Ascending aorta (tissue), 2 donors: Measurements from ENCODE around the gene ZKSCAN1. TPM values are rescaled to one million over a fixed set of nuclear protein-coding genes. Genes with fewer than 3 reads are reported as not detected.

Experiments
- DNase-seq, 2 donors: peaks; one replicate each; pipeline ENCODE4 v3.0.0-alpha.2; 2019; ENCODE audit warnings: low spot score in 2 of 2
- H3K27ac ChIP-seq, 2 donors: fragments of 200-600 bp; sonication (generic); one replicate each; pipeline ENCODE4 v1.5.1; 2016 to 2017; ENCODE audit warnings: mild to moderate bottlenecking in 1 of 2
- H3K27me3 ChIP-seq: fragments of 200-600 bp; sonication (generic); one replicate; pipeline ENCODE4 v1.5.1; 2017
- H3K36me3 ChIP-seq, 2 donors: fragments of 200-600 bp; sonication (generic); one replicate each; pipeline ENCODE4 v1.5.1; 2016
- H3K4me1 ChIP-seq, 2 donors: fragments of 200-600 bp; sonication (generic); one replicate each; pipeline ENCODE4 v1.5.1; 2016 to 2017; ENCODE audit warnings: mild to moderate bottlenecking in 1 of 2
- H3K4me3 ChIP-seq, 2 donors: fragments of 200-600 bp; sonication (generic); one replicate each; pipeline ENCODE4 v1.5.1; 2016 to 2017; ENCODE audit warnings: mild to moderate bottlenecking in 1 of 2
- H3K9me3 ChIP-seq, 2 donors: fragments of 200-600 bp; sonication (generic); one replicate each; pipeline ENCODE4 v1.5.1; 2016
- intact Hi-C: fragments of 100-400 bp; cut with DNase I; formaldehyde crosslinking; loops from one replicate; pipeline ENCODE4 v1.15.1; 2023
- total RNA-seq: library from RNA; depleted of rRNA; stranded (reverse); fragments of >200 nt; gene quantifications from one replicate; pipeline ENCODE4 v1.1.0, GENCODE V29; 2016
- TF ChIP-seq, protein P1 (sequence below), 3 experiments: fragments of 200-600 bp in 2 of 3; fragments of 450-650 bp in 1 of 3; sonication (generic) in 2 of 3; IDR thresholded peaks; one replicate each; pipeline ENCODE4 v1.5.1; 2016 to 2019; ENCODE audit warnings: antibody characterized with exemption in 3 of 3, mild to moderate bottlenecking in 1 of 3, moderate library complexity in 1 of 3

ZKSCAN1 gene
- total RNA-seq, 1 donor from 2014 or later: 19.9 TPM

DNA sequence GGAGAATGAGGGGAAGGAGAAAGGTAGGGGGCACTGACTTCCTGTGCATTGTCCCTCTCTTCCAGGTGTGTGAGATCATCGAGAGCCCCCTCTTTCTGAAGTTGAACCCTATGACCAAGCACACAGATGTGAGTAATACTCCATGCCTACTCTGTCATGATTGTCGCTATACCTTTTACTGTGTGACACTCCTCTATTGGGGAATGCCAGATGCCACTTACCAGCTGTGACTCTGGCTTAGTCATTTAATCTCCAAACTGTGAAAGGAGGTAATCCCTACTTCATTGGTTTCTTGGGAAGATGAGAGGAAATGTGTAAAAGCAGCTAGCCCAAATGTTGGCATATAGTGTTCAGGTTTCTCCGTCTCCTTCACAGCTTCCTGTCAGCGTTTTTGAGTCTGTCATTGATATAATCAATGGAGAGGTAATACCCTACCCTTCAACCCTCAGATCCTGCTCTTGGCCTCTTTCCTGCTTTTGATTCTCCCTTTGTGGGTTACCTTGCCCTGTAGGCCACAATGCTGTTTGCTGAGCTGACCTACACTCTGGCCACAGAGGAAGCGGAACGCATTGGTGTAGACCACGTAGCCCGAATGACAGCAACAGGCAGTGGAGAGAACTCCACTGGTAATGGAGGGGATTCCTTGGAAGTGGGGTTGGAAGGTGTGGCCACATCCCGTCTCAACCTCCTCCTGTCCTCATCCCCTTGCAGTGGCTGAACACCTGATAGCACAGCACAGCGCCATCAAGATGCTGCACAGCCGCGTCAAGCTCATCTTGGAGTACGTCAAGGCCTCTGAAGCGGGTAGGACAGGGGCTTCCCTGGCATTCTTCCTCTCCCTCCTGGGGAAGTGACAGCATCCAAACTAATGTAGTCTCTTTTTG lies 75.4 kb downstream of the ZKSCAN1 start:
- Histone ChIP-seq H3K9me3 (no peaks in the 10 kb centered on the region), H3K4me3 (no peak overlapping the region), H3K36me3 (peaks cover 49 to 58% of the 10 kb centered on the region in 2 donors)

More for the DNA sequence above, 75.4 kb downstream of the ZKSCAN1 start:
- DNase-seq: no peak
- H3K27me3 ChIP-seq: no peaks in the 10 kb centered on the region
- no peak overlapping the region for H3K27ac ChIP-seq
- TF ChIP-seq, protein P1, sequence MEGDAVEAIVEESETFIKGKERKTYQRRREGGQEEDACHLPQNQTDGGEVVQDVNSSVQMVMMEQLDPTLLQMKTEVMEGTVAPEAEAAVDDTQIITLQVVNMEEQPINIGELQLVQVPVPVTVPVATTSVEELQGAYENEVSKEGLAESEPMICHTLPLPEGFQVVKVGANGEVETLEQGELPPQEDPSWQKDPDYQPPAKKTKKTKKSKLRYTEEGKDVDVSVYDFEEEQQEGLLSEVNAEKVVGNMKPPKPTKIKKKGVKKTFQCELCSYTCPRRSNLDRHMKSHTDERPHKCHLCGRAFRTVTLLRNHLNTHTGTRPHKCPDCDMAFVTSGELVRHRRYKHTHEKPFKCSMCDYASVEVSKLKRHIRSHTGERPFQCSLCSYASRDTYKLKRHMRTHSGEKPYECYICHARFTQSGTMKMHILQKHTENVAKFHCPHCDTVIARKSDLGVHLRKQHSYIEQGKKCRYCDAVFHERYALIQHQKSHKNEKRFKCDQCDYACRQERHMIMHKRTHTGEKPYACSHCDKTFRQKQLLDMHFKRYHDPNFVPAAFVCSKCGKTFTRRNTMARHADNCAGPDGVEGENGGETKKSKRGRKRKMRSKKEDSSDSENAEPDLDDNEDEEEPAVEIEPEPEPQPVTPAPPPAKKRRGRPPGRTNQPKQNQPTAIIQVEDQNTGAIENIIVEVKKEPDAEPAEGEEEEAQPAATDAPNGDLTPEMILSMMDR (IDR thresholded peaks at IDR 0.05): no peak
- intact Hi-C loops: no loop called here
- peaks cover 7 to 10% of the 10 kb centered on the region in 2 donors for H3K4me1 ChIP-seq

Other genes starting within 250 kb of the ZKSCAN1 start
- not detected for gene CYP3A4, start 231.4 kb upstream of the ZKSCAN1 start, total RNA-seq
- not detected for gene CYP3A43, start 187.6 kb upstream of the ZKSCAN1 start, total RNA-seq
- not detected for gene OR2AE1, start 138.6 kb upstream of the ZKSCAN1 start, total RNA-seq
- gene TRIM4, start 96.1 kb upstream of the ZKSCAN1 start, total RNA-seq: 12.7 TPM
- not detected for gene GJC3, start 86.0 kb upstream of the ZKSCAN1 start, total RNA-seq
- gene AZGP1, start 39.6 kb upstream of the ZKSCAN1 start, total RNA-seq: not detected
- 58.5 TPM for gene ZSCAN21, start 34.2 kb downstream of the ZKSCAN1 start, total RNA-seq
- 6.9 TPM for gene ZNF3, start 66.1 kb downstream of the ZKSCAN1 start, total RNA-seq
- 18.1 TPM for gene COPS6, start 73.4 kb downstream of the ZKSCAN1 start, total RNA-seq
- gene MCM7, start 85.8 kb downstream of the ZKSCAN1 start, total RNA-seq: 52.2 TPM
- gene AP4M1, start 86.0 kb downstream of the ZKSCAN1 start, total RNA-seq: 29.6 TPM
- gene TAF6, start 103.8 kb downstream of the ZKSCAN1 start, total RNA-seq: 103 TPM
- gene CNPY4, start 104.0 kb downstream of the ZKSCAN1 start, total RNA-seq: 1.4 TPM
- gene MBLAC1, start 111.4 kb downstream of the ZKSCAN1 start, total RNA-seq: not detected
- 131 TPM for gene LAMTOR4, start 133.3 kb downstream of the ZKSCAN1 start, total RNA-seq
- 22.0 TPM for gene TRAPPC14, start 143.1 kb downstream of the ZKSCAN1 start, total RNA-seq
- gene GAL3ST4, start 153.0 kb downstream of the ZKSCAN1 start, total RNA-seq: 3.5 TPM
- not detected for gene GPC2, start 161.8 kb downstream of the ZKSCAN1 start, total RNA-seq
- gene STAG3, start 162.3 kb downstream of the ZKSCAN1 start, total RNA-seq: not detected
- gene PVRIG, start 204.4 kb downstream of the ZKSCAN1 start, total RNA-seq: 27.8 TPM